ENCODE results near the gene DCXR. TPM values are rescaled to one million over a fixed set of nuclear protein-coding genes. Genes with fewer than 3 reads are reported as not detected.

DCXR gene
- total and polyA plus RNA-seq, 2 experiments from 2014 or later = 86.9 to 137 TPM

- Mint-ChIP-seq H3K27ac (no peak overlapping the region), H3K36me3 (ENCODE audit: low read depth) (peaks cover 47% of the 10 kb centered on the region), H3K27me3 (ENCODE audit: insufficient read depth, low read depth, poor library complexity) (peaks cover 27% of the 10 kb centered on the region), H3K9me3 (no peaks in the 10 kb centered on the region; the same call in 2 of the 3 replicates), H3K4me3 (no peak overlapping the region), H3K4me1 (peaks cover 3% of the 10 kb centered on the region)
- ATAC-seq (no peak), DNase-seq (ENCODE audit: low spot score) (no peak)
- H4K20me1 ChIP-seq (replicated peaks; ENCODE audit: insufficient read depth) = peaks cover 8% of the 10 kb centered on the region
- no peaks in the 10 kb centered on the region for H3K79me2 ChIP-seq (replicated peaks; ENCODE audit: insufficient read depth)
- no peaks in the 10 kb centered on the region for H3K4me1 ChIP-seq (ENCODE audit: insufficient read depth)
- no peak overlapping the region for H2AFZ ChIP-seq
- no peaks in the 10 kb centered on the region for H3K9me2 ChIP-seq (ENCODE audit: insufficient read depth)
- no peaks in the 10 kb centered on the region for H3K27me3 ChIP-seq (ENCODE audit: insufficient read depth)
- no peak overlapping the region for H3K27ac ChIP-seq (ENCODE audit: low read depth)
- peaks cover 25% of the 10 kb centered on the region for H3F3A ChIP-seq (replicated peaks; ENCODE audit: low read depth)
- H3K36me3 ChIP-seq (ENCODE audit: insufficient read depth) = peaks cover 10% of the 10 kb centered on the region; the same call in 1 of the 2 replicates
- H3K4me3 ChIP-seq = no peak overlapping the region
- no peak for TF ChIP-seq JUNB (IDR thresholded peaks at IDR 0.05; ENCODE audit: unreplicated experiment)
- no peak for TF ChIP-seq POLR2AphosphoS5 (IDR thresholded peaks at IDR 0.05; ENCODE audit: low read depth)
- TF ChIP-seq, protein P1, sequence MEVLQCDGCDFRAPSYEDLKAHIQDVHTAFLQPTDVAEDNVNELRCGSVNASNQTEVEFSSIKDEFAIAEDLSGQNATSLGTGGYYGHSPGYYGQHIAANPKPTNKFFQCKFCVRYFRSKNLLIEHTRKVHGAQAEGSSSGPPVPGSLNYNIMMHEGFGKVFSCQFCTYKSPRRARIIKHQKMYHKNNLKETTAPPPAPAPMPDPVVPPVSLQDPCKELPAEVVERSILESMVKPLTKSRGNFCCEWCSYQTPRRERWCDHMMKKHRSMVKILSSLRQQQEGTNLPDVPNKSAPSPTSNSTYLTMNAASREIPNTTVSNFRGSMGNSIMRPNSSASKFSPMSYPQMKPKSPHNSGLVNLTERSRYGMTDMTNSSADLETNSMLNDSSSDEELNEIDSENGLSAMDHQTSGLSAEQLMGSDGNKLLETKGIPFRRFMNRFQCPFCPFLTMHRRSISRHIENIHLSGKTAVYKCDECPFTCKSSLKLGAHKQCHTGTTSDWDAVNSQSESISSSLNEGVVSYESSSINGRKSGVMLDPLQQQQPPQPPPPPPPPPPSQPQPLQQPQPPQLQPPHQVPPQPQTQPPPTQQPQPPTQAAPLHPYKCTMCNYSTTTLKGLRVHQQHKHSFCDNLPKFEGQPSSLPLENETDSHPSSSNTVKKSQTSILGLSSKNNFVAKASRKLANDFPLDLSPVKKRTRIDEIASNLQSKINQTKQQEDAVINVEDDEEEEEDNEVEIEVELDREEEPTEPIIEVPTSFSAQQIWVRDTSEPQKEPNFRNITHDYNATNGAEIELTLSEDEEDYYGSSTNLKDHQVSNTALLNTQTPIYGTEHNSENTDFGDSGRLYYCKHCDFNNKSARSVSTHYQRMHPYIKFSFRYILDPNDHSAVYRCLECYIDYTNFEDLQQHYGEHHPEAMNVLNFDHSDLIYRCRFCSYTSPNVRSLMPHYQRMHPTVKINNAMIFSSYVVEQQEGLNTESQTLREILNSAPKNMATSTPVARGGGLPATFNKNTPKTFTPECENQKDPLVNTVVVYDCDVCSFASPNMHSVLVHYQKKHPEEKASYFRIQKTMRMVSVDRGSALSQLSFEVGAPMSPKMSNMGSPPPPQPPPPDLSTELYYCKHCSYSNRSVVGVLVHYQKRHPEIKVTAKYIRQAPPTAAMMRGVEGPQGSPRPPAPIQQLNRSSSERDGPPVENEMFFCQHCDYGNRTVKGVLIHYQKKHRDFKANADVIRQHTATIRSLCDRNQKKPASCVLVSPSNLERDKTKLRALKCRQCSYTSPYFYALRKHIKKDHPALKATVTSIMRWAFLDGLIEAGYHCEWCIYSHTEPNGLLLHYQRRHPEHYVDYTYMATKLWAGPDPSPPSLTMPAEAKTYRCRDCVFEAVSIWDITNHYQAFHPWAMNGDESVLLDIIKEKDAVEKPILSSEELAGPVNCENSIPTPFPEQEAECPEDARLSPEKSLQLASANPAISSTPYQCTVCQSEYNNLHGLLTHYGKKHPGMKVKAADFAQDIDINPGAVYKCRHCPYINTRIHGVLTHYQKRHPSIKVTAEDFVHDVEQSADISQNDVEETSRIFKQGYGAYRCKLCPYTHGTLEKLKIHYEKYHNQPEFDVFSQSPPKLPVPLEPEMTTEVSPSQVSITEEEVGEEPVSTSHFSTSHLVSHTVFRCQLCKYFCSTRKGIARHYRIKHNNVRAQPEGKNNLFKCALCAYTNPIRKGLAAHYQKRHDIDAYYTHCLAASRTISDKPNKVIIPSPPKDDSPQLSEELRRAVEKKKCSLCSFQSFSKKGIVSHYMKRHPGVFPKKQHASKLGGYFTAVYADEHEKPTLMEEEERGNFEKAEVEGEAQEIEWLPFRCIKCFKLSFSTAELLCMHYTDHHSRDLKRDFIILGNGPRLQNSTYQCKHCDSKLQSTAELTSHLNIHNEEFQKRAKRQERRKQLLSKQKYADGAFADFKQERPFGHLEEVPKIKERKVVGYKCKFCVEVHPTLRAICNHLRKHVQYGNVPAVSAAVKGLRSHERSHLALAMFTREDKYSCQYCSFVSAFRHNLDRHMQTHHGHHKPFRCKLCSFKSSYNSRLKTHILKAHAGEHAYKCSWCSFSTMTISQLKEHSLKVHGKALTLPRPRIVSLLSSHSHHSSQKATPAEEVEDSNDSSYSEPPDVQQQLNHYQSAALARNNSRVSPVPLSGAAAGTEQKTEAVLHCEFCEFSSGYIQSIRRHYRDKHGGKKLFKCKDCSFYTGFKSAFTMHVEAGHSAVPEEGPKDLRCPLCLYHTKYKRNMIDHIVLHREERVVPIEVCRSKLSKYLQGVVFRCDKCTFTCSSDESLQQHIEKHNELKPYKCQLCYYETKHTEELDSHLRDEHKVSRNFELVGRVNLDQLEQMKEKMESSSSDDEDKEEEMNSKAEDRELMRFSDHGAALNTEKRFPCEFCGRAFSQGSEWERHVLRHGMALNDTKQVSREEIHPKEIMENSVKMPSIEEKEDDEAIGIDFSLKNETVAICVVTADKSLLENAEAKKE (CRISPR knock-in tag; IDR thresholded peaks at IDR 0.05) = no peak
- TF ChIP-seq STAT1 (IDR thresholded peaks at IDR 0.05; ENCODE audit: unreplicated experiment) = no peak
- no peak for TF ChIP-seq NANOG (IDR thresholded peaks at IDR 0.05; ENCODE audit: borderline replicate concordance)
- TF ChIP-seq ZNF331 (CRISPR knock-in tag; IDR thresholded peaks at IDR 0.05; ENCODE audit: low read depth) = no peak
- TF ChIP-seq, protein P2, sequence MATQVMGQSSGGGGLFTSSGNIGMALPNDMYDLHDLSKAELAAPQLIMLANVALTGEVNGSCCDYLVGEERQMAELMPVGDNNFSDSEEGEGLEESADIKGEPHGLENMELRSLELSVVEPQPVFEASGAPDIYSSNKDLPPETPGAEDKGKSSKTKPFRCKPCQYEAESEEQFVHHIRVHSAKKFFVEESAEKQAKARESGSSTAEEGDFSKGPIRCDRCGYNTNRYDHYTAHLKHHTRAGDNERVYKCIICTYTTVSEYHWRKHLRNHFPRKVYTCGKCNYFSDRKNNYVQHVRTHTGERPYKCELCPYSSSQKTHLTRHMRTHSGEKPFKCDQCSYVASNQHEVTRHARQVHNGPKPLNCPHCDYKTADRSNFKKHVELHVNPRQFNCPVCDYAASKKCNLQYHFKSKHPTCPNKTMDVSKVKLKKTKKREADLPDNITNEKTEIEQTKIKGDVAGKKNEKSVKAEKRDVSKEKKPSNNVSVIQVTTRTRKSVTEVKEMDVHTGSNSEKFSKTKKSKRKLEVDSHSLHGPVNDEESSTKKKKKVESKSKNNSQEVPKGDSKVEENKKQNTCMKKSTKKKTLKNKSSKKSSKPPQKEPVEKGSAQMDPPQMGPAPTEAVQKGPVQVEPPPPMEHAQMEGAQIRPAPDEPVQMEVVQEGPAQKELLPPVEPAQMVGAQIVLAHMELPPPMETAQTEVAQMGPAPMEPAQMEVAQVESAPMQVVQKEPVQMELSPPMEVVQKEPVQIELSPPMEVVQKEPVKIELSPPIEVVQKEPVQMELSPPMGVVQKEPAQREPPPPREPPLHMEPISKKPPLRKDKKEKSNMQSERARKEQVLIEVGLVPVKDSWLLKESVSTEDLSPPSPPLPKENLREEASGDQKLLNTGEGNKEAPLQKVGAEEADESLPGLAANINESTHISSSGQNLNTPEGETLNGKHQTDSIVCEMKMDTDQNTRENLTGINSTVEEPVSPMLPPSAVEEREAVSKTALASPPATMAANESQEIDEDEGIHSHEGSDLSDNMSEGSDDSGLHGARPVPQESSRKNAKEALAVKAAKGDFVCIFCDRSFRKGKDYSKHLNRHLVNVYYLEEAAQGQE (IDR thresholded peaks at IDR 0.05; ENCODE audit: unreplicated experiment) = no peak
- TF ChIP-seq CTCF (conservative IDR thresholded peaks at IDR 0.05; ENCODE audit: low read depth in 2 of 2) = no peak
- TF ChIP-seq ETS1 (IDR thresholded peaks at IDR 0.05) = no peak
- TF ChIP-seq ZNF114 (CRISPR knock-in tag; IDR thresholded peaks at IDR 0.05) = no peak
- TF ChIP-seq EZH2 (IDR thresholded peaks at IDR 0.05; ENCODE audit: low read depth, unreplicated experiment) = no peak
- no peak for TF ChIP-seq CREB1 (CRISPR knock-in tag; IDR thresholded peaks at IDR 0.05; ENCODE audit: low read depth)
- TF ChIP-seq EZH2phosphoT487 (IDR thresholded peaks at IDR 0.05; ENCODE audit: unreplicated experiment) = no peak
- H3K4me2 ChIP-seq = no peak overlapping the region
Observed at GRCh38 chr17:82080048-82080788, 42.7 kb upstream of the DCXR start.

Measured in GM23338 (cell line).